Stimulated activated CD4-positive, alpha-beta T cell treated with anti-CD3 and anti-CD28 coated beads, Interleukin-4, amount 100 ng/mL, for 4 hours (primary cell): ENCODE results near the gene WIPF2.
"Not testable (repeated sequence)": the region's sequence is repeated elsewhere in the genome, so short reads cannot be mapped to it uniquely, and the experiment has no call there.

ENCODE experiments used
- DNase-seq, 2 experiments: peaks; one replicate each; pipeline ENCODE4 v3.0.0-alpha.2; 2020

The WIPF2 gene

GRCh38 chr17:40301315-40301714, 82.2 kb downstream of the WIPF2 start:
- no peak for DNase-seq

GRCh38 chr17:40303009-40303657, 84.0 kb downstream of the WIPF2 start:
- peak in 1 of 2 experiments; percentile 43 for DNase-seq

GRCh38 chr17:40303708-40304551, 84.8 kb downstream of the WIPF2 start:
- no peak for DNase-seq

GRCh38 chr17:40304552-40304863, 85.4 kb downstream of the WIPF2 start:
- DNase-seq, result not testable (repeated sequence)

GRCh38 chr17:40304866-40305265, 85.8 kb downstream of the WIPF2 start:
- not testable (repeated sequence) for DNase-seq

- no peak for DNase-seq
These were observed 87.3 kb downstream of the WIPF2 start for GRCh38 chr17:40306395-40306794.

- DNase-seq, result no peak
These were observed 88.1 kb downstream of the WIPF2 start for GRCh38 chr17:40307001-40307730.

GRCh38 chr17:40307740-40308239, 88.7 kb downstream of the WIPF2 start:
- no peak for DNase-seq

GRCh38 chr17:40309031-40309948, 90.2 kb downstream of the WIPF2 start, which contains the start of gene RARA:
Gene RARA, plus strand, starts transcription at chr17:40309180. Its CDS starts 22,039 bp downstream, at chr17:40331219.
- DNase-seq, result no peak

- DNase-seq, result no peak
These were observed 90.9 kb downstream of the WIPF2 start for GRCh38 chr17:40309949-40310510.

- no peak for DNase-seq
These were observed 91.8 kb downstream of the WIPF2 start for GRCh38 chr17:40310882-40311391.

GRCh38 chr17:40311575-40311974, 92.5 kb downstream of the WIPF2 start:
- DNase-seq, result no peak

- DNase-seq, result no peak
These were observed 93.1 kb downstream of the WIPF2 start for GRCh38 chr17:40312131-40312731.

- DNase-seq, result no peak
These were observed 94.0 kb downstream of the WIPF2 start for GRCh38 chr17:40312893-40313667.

GRCh38 chr17:40313668-40314583, 94.8 kb downstream of the WIPF2 start:
- no peak for DNase-seq

GRCh38 chr17:40314584-40314956, 95.5 kb downstream of the WIPF2 start:
- DNase-seq, result peak; percentile 81 to 95

- no peak for DNase-seq
These were observed 96.1 kb downstream of the WIPF2 start for GRCh38 chr17:40315206-40315605.

- DNase-seq, result no peak
These were observed 96.8 kb downstream of the WIPF2 start for GRCh38 chr17:40315678-40316570.
